ENCODE results near the gene ABO. TPM values are rescaled to one million over a fixed set of nuclear protein-coding genes. Genes with fewer than 3 reads are reported as not detected.
"Not testable (repeated sequence)": the region's sequence is repeated elsewhere in the genome, so short reads cannot be mapped to it uniquely, and the experiment has no call there.

ABO gene
- total RNA-seq, 1 donor from 2014 or later = 1.7 TPM

- intact Hi-C loops (cut with micrococcal nuclease) = no loop called here
- ATAC-seq = peak; percentile 72
- DNase-seq = no peak
Observed at GRCh38 chr9:133269537-133270362, 5.3 kb downstream of the ABO start.

GRCh38 chr9:133269136-133269535 lies 5.9 kb downstream of the ABO start:
- DNase-seq; ATAC-seq; intact Hi-C loops (cut with micrococcal nuclease): not testable (repeated sequence)

GRCh38 chr9:133268335-133269056 lies 6.5 kb downstream of the ABO start:
- DNase-seq (no peak), ATAC-seq (no peak)
- intact Hi-C loops (cut with micrococcal nuclease) = no loop called here

- intact Hi-C loops (cut with micrococcal nuclease) = no loop called here
- ATAC-seq (no peak), DNase-seq (no peak)
Observed at GRCh38 chr9:133264235-133264764, 10.7 kb downstream of the ABO start.

GRCh38 chr9:133263557-133263956 lies 11.4 kb downstream of the ABO start:
- ATAC-seq (no peak), DNase-seq (no peak)
- intact Hi-C loops (cut with micrococcal nuclease) = no loop called here

GRCh38 chr9:133262226-133262625 lies 12.8 kb downstream of the ABO start:
- no peak for DNase-seq
- no peak for ATAC-seq
- intact Hi-C loops (cut with micrococcal nuclease) = no loop called here

- DNase-seq (no peak), ATAC-seq (no peak)
- intact Hi-C loops (cut with micrococcal nuclease) = no loop called here
Observed at GRCh38 chr9:133261753-133262120, 13.3 kb downstream of the ABO start.

- DNase-seq (no peak), ATAC-seq (no peak)
- intact Hi-C loops (cut with micrococcal nuclease) = no loop called here
Observed at GRCh38 chr9:133261103-133261752, 13.8 kb downstream of the ABO start.

- intact Hi-C loops (cut with micrococcal nuclease) = no loop called here
- ATAC-seq (no peak), DNase-seq (no peak)
Observed at GRCh38 chr9:133260334-133261102, 14.5 kb downstream of the ABO start.

- intact Hi-C loops (cut with micrococcal nuclease) = no loop called here
- no peak for ATAC-seq
- no peak for DNase-seq
Observed at GRCh38 chr9:133258061-133259015, 16.7 kb downstream of the ABO start.

- DNase-seq (peak; percentile 72), ATAC-seq (peak; percentile 62)
Observed at GRCh38 chr9:133257465-133257956, 17.5 kb downstream of the ABO start.

GRCh38 chr9:133256686-133257091 lies 18.3 kb downstream of the ABO start:
- DNase-seq (peak; percentile 52), ATAC-seq (peak; percentile 70)
- intact Hi-C loops (cut with micrococcal nuclease) = no loop called here

More at GRCh38 chr9:133257465-133257956, 17.5 kb downstream of the ABO start:
- intact Hi-C loops (cut with micrococcal nuclease) = no loop called here

- no peak for ATAC-seq
- DNase-seq = no peak
- intact Hi-C loops (cut with micrococcal nuclease) = no loop called here
Observed at GRCh38 chr9:133256136-133256461, 18.9 kb downstream of the ABO start.

- intact Hi-C loops (cut with micrococcal nuclease) = no loop called here
- ATAC-seq = no peak
- DNase-seq = no peak
Observed at GRCh38 chr9:133255371-133256135, 19.4 kb downstream of the ABO start.

- intact Hi-C loops (cut with micrococcal nuclease) = no loop called here
- no peak for ATAC-seq
Observed at GRCh38 chr9:133254471-133254870, 20.5 kb downstream of the ABO start.

GRCh38 chr9:133253268-133253667 lies 21.7 kb downstream of the ABO start:
- intact Hi-C loops (cut with micrococcal nuclease) = no loop called here
- DNase-seq (no peak), ATAC-seq (no peak)

More at GRCh38 chr9:133254471-133254870, 20.5 kb downstream of the ABO start:
- DNase-seq = no peak

GRCh38 chr9:133252301-133253020 lies 22.5 kb downstream of the ABO start:
- DNase-seq = no peak
- intact Hi-C loops (cut with micrococcal nuclease) = no loop called here
- ATAC-seq = peak; percentile 53
